ENCODE measurements around the gene POLR1C.
A peak's percentile ranks its signal among the peaks of the same experiment; 100 is the strongest.

The POLR1C gene

GRCh38 chr6:43508481-43509141 lies 8.3 kb upstream of the POLR1C start:
- TF ChIP-seq, protein P1, sequence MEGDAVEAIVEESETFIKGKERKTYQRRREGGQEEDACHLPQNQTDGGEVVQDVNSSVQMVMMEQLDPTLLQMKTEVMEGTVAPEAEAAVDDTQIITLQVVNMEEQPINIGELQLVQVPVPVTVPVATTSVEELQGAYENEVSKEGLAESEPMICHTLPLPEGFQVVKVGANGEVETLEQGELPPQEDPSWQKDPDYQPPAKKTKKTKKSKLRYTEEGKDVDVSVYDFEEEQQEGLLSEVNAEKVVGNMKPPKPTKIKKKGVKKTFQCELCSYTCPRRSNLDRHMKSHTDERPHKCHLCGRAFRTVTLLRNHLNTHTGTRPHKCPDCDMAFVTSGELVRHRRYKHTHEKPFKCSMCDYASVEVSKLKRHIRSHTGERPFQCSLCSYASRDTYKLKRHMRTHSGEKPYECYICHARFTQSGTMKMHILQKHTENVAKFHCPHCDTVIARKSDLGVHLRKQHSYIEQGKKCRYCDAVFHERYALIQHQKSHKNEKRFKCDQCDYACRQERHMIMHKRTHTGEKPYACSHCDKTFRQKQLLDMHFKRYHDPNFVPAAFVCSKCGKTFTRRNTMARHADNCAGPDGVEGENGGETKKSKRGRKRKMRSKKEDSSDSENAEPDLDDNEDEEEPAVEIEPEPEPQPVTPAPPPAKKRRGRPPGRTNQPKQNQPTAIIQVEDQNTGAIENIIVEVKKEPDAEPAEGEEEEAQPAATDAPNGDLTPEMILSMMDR (IDR thresholded peaks at IDR 0.05) = no peak
- Histone ChIP-seq H3K27me3 (ENCODE audit: control insufficient read depth, insufficient read depth, low read length) (no peaks in the 10 kb centered on the region), H3K9ac (no peak overlapping the region), H3K4me1 (peaks cover 10% of the 10 kb centered on the region), H3K4me2 (ENCODE audit: low read length) (no peak overlapping the region), H3K36me3 (ENCODE audit: control insufficient read depth, insufficient read depth, low read length) (no peaks in the 10 kb centered on the region), H3K4me3 (ENCODE audit: low read depth, low read length) (peak overlapping the region; percentile 51), H3K9me3 (ENCODE audit: control insufficient read depth, low read length) (no peaks in the 10 kb centered on the region), H2AFZ (no peak overlapping the region), H3K27ac (no peak overlapping the region), H3K79me2 (no peaks in the 10 kb centered on the region)

- no peaks in the 10 kb centered on the region for H3K9me3 ChIP-seq (ENCODE audit: control insufficient read depth, low read length)
- H3K9ac ChIP-seq = no peak overlapping the region
- no peaks in the 10 kb centered on the region for H3K36me3 ChIP-seq (ENCODE audit: control insufficient read depth, insufficient read depth, low read length)
- no peaks in the 10 kb centered on the region for H3K27me3 ChIP-seq (ENCODE audit: control insufficient read depth, insufficient read depth, low read length)
- H3K79me2 ChIP-seq = no peaks in the 10 kb centered on the region
- H3K4me1 ChIP-seq = peaks cover 10% of the 10 kb centered on the region
- H3K27ac ChIP-seq = no peak overlapping the region
- H3K4me2 ChIP-seq (ENCODE audit: low read length) = peak overlapping the region; percentile 86
- H2AFZ ChIP-seq = peak overlapping the region; percentile 88
- TF ChIP-seq, protein P1 (IDR thresholded peaks at IDR 0.05) = no peak
- peak overlapping the region; percentile 65 for H3K4me3 ChIP-seq (ENCODE audit: low read depth, low read length)
Measured at GRCh38 chr6:43509142-43509983, 7.5 kb upstream of the POLR1C start.

GRCh38 chr6:43509984-43510826 lies 6.7 kb upstream of the POLR1C start, which contains the start of gene LRRC73:
TSS of gene LRRC73 (minus strand) at chr6:43510346. CDS start at chr6:43509785, 561 bp downstream.
- TF ChIP-seq, protein P1 (IDR thresholded peaks at IDR 0.05) = no peak
- Histone ChIP-seq H3K9ac (no peak within 1 kb of the TSS), H3K4me1 (peaks cover 10% of the 10 kb centered on the region), H3K79me2 (peaks cover 2% of the 10 kb centered on the region), H3K27me3 (ENCODE audit: control insufficient read depth, insufficient read depth, low read length) (no peaks in the 10 kb centered on the region), H3K4me3 (ENCODE audit: low read depth, low read length) (peak within 1 kb of the TSS; percentile 65), H3K4me2 (ENCODE audit: low read length) (peak within 1 kb of the TSS; percentile 86), H3K27ac (peak within 1 kb of the TSS; percentile 58), H3K9me3 (ENCODE audit: control insufficient read depth, low read length) (no peaks in the 10 kb centered on the region), H2AFZ (peak within 1 kb of the TSS; percentile 88), H3K36me3 (ENCODE audit: control insufficient read depth, insufficient read depth, low read length) (no peaks in the 10 kb centered on the region)

DNA sequence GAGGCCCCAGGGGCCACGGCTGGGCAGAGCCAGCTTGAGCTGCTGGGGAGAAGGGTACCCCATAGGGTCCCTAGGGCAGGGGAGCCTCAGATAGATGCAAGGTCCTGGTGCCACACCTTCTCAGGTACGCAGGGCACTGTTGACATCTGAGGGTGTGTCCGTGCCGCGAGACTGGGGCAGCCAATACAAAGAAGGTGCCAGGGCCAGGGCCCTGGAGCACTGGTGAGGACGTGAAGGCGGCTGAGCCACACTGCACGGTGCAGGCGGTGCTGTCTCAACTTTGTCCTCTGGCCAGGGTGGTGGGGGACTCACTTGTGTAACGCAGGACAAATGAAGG lies 6.1 kb upstream of the POLR1C start:
- TF ChIP-seq, protein P1 (IDR thresholded peaks at IDR 0.05) = no peak
- H3K27me3 ChIP-seq (ENCODE audit: control insufficient read depth, insufficient read depth, low read length) = no peaks in the 10 kb centered on the region
- H3K4me1 ChIP-seq = peaks cover 13% of the 10 kb centered on the region
- H3K36me3 ChIP-seq (ENCODE audit: control insufficient read depth, insufficient read depth, low read length) = no peaks in the 10 kb centered on the region
- peak overlapping the region; percentile 88 for H2AFZ ChIP-seq
- H3K27ac ChIP-seq = peak overlapping the region; percentile 58
- H3K79me2 ChIP-seq = peaks cover 8% of the 10 kb centered on the region
- H3K9me3 ChIP-seq (ENCODE audit: control insufficient read depth, low read length) = no peaks in the 10 kb centered on the region
- no peak overlapping the region for H3K9ac ChIP-seq
- no peak overlapping the region for H3K4me2 ChIP-seq (ENCODE audit: low read length)
- H3K4me3 ChIP-seq (ENCODE audit: low read depth, low read length) = no peak overlapping the region

Measured in parathyroid adenoma (tissue), 2 donors.